Adrenal gland (tissue), 12 donors: ENCODE measurements around the gene ZNF618. TPM values are rescaled to one million over a fixed set of nuclear protein-coding genes. Genes with fewer than 3 reads are reported as not detected.

Source experiments
- DNase-seq, 7 donors: peaks; one replicate each; pipeline ENCODE4 v3.0.0-alpha.2; 2019 to 2020
- H3K27ac ChIP-seq, 5 donors: fragments of 200-600 bp; sonication (generic) in 4 of 5; 1 replicate in 3 of 5; 2 replicates in 2 of 5; pipeline versions ENCODE4 v1.5.1 to v1.8.0; 2016 to 2020; ENCODE audit warnings: mild to moderate bottlenecking in 1 of 5
- H3K27me3 ChIP-seq: fragments of 200-600 bp; 2 replicates; pipeline ENCODE4 v1.8.0; 2021
- H3K36me3 ChIP-seq, 2 donors: fragments of 200-600 bp; replicated peaks in 1 of 2; 1 replicate in 1 of 2; 2 replicates in 1 of 2; pipeline versions ENCODE4 v1.5.1 to v1.8.0; 2018 to 2022
- H3K4me1 ChIP-seq, 2 donors: fragments of 200-600 bp; replicated peaks in 1 of 2; 1 replicate in 1 of 2; 2 replicates in 1 of 2; pipeline versions ENCODE4 v1.5.1 to v1.8.0; 2018 to 2021
- H3K4me3 ChIP-seq, 4 donors: fragments of 200-600 bp; sonication (generic) in 3 of 4; one replicate each; pipeline ENCODE4 v1.5.1; 2016 to 2018
- H3K9me3 ChIP-seq, 3 donors: fragments of 200-600 bp; sonication (generic) in 1 of 3; replicated peaks in 1 of 3; 1 replicate in 2 of 3; 2 replicates in 1 of 3; pipeline versions ENCODE4 v1.5.1 to v1.8.0; 2016 to 2021
- POLR2A ChIP-seq, 2 donors: fragments of 450-650 bp; IDR thresholded peaks; one replicate each; pipeline ENCODE4 v1.6.1; 2017; ENCODE audit warnings: antibody characterized with exemption in 2 of 2, mild to moderate bottlenecking in 2 of 2, moderate library complexity in 1 of 2
- WGBS, 4 donors: extraction: QIAGEN DNeasy Blood & Tissue Kit in 2 of 4; methylation state at CpG; one replicate each; pipeline versions ENCODE4 v1.1.5 to v1.1.7; 2013 to 2017; 5-methylcytosine and 5-hydroxymethylcytosine counted together
- intact Hi-C, 2 donors: fragments of 100-400 bp; cut with DNase I; formaldehyde crosslinking; loops; one replicate each; pipeline versions ENCODE4 v1.14.1 to v1.15.0; 2022 to 2023
- polyA plus RNA-seq, 3 donors: library from polyadenylated mRNA; stranded (reverse); fragments of 200-250 nt in 2 of 3; fragments of 350-450 nt in 1 of 3; fragmentation: Illumina TruSeq in 1 of 3; extraction: RNeasy Lipid Tissue Mini Kit (QIAGEN cat#74804) in 1 of 3; gene quantifications; one replicate each; pipeline ENCODE4 v1.2.3, GENCODE V29; 2013 to 2014
- total RNA-seq, 9 donors: library from RNA; depleted of rRNA in 4 of 9; stranded (reverse); fragments of >200 nt in 4 of 9; fragments of 120-200 nt in 1 of 9; fragmentation: NEBNext Ultra II Directional in 1 of 9; extraction: Animal tissue kit (Norgen Biotek cat#: 25700) in 1 of 9; gene quantifications; one replicate each; pipeline versions ENCODE4 v1.1.0 to v1.2.4, GENCODE V29; 2013 to 2023
- TF ChIP-seq, protein P1 (sequence below), 6 experiments: fragments of 450-650 bp in 4 of 6; fragments of 200-600 bp in 2 of 6; sonication (generic) in 1 of 6; IDR thresholded peaks; 1 replicate in 5 of 6; 2 replicates in 1 of 6; pipeline versions ENCODE4 v1.5.1 to v1.8.0; 2016 to 2021; ENCODE audit warnings: antibody characterized with exemption in 6 of 6, mild to moderate bottlenecking in 2 of 6, moderate library complexity in 1 of 6
- donor health status: healthy with polysubstance abuse.
- donor health status: Bipolar disorder and iron deficiency.
- donor health status: DM: yes; HTN: yes; CAD: no.
- donor health status: DM: no; HTN: no; CAD: no.
- donor health status: DM: no; HTN: no; CAD: no.
- donor health status: DM: yes; HTN: yes; CAD: no.

The ZNF618 gene
- total and polyA plus RNA-seq, 12 donors, result 4.5 to 21.3 (median 9.9) TPM

DNA sequence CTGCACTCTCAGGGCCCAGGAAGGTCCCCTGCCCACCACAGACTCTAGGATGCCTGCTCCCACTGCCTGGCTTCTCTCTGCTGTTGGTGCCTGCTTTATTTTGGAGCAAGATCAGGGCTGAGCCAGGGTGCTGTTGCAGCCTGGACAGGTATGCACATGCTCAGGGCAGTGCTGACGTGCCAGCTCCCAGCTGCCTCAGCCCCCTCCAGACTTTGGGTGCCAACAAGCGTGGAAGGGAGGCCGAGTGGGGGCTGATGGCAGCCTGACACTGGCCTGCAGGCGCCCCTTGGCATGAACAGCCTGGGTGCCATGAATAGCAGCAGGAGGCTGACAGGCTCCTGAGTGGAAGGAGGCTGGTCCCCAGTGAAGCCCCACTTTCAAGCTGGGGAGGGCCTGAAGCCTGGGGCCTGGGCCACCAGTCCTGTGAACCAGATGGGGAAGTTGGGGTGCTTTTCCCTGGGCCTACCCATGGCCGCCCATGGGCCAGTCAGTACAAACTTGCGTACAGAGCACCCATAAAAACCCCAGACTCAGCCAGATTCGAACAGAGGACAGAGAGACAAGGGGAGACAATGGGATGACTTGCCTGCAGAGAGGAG, 195.2 kb downstream of the ZNF618 start:
- Histone ChIP-seq H3K36me3 (no peaks in the 10 kb centered on the region), H3K4me3 (no peak overlapping the region), H3K27ac (no peak overlapping the region), H3K9me3 (no peaks in the 10 kb centered on the region), H3K27me3 (no peaks in the 10 kb centered on the region), H3K4me1 (no peaks in the 10 kb centered on the region)
- 85 to 94% (median 90%) methylated on average over 2 to 7 of the region's 7 CpGs for WGBS, 4 donors
- TF ChIP-seq, protein P1, sequence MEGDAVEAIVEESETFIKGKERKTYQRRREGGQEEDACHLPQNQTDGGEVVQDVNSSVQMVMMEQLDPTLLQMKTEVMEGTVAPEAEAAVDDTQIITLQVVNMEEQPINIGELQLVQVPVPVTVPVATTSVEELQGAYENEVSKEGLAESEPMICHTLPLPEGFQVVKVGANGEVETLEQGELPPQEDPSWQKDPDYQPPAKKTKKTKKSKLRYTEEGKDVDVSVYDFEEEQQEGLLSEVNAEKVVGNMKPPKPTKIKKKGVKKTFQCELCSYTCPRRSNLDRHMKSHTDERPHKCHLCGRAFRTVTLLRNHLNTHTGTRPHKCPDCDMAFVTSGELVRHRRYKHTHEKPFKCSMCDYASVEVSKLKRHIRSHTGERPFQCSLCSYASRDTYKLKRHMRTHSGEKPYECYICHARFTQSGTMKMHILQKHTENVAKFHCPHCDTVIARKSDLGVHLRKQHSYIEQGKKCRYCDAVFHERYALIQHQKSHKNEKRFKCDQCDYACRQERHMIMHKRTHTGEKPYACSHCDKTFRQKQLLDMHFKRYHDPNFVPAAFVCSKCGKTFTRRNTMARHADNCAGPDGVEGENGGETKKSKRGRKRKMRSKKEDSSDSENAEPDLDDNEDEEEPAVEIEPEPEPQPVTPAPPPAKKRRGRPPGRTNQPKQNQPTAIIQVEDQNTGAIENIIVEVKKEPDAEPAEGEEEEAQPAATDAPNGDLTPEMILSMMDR (IDR thresholded peaks at IDR 0.05), result no peak
- no peak for DNase-seq
- intact Hi-C loops, result no loop called here

GRCh38 chr9:114072184-114073140, 196.4 kb downstream of the ZNF618 start:
- intact Hi-C loops, result no loop called here
- Histone ChIP-seq H3K9me3 (no peaks in the 10 kb centered on the region), H3K27ac (no peak overlapping the region), H3K4me1 (no peaks in the 10 kb centered on the region), H3K36me3 (no peaks in the 10 kb centered on the region), H3K27me3 (no peaks in the 10 kb centered on the region), H3K4me3 (no peak overlapping the region)
- 73 to 86% (median 80%) methylated on average over 12 to 14 of the region's 14 CpGs for WGBS, 4 donors
- TF ChIP-seq, protein P1 (IDR thresholded peaks at IDR 0.05), result no peak
- TF ChIP-seq POLR2A (IDR thresholded peaks at IDR 0.05), result no peak
- DNase-seq, result peak in 4 of 7 donors; percentile 35 to 39 (median 36)

DNA sequence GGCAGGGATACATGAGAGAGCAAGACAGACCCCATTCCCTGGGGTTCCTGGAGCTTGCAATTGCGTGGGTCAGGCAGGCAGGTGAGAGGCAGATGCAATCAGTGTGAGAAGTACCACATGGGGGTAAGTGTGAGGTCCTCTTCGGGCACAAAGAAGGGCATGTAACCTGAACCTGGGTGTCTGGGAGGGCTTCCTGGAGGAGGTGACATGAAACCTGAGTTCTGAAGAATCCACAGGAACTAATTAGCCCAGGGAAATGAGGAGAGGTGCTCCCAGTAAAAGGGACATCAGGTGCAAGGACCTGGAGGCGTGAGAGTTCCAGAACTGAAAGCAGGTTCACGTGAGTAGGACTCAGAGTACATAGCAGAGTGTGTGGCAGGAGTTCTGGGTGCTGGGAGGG, 199.5 kb downstream of the ZNF618 start:
- Histone ChIP-seq H3K4me1 (no peaks in the 10 kb centered on the region), H3K27ac (no peak overlapping the region), H3K4me3 (no peak overlapping the region), H3K36me3 (no peaks in the 10 kb centered on the region), H3K27me3 (peaks cover 10% of the 10 kb centered on the region), H3K9me3 (no peaks in the 10 kb centered on the region)
- no peak for DNase-seq
- 66 to 77% (median 68%) methylated on average over 4 of the region's 4 CpGs for WGBS, 4 donors
- TF ChIP-seq, protein P1 (IDR thresholded peaks at IDR 0.05), result no peak
- no peak for TF ChIP-seq POLR2A (IDR thresholded peaks at IDR 0.05)
- intact Hi-C loops, result no loop called here

GRCh38 chr9:114076237-114077161, 200.4 kb downstream of the ZNF618 start:
- WGBS, 4 donors, result 76 to 84% (median 81%) methylated on average over 12 to 14 of the region's 14 CpGs
- intact Hi-C loops, result no loop called here
- H3K9me3 ChIP-seq, result no peaks in the 10 kb centered on the region
- H3K27ac ChIP-seq, result no peak overlapping the region
- peaks cover 10% of the 10 kb centered on the region for H3K27me3 ChIP-seq
- H3K4me1 ChIP-seq, result no peaks in the 10 kb centered on the region
- no peak for DNase-seq
- H3K36me3 ChIP-seq, result no peaks in the 10 kb centered on the region
- no peak overlapping the region for H3K4me3 ChIP-seq
- TF ChIP-seq POLR2A (IDR thresholded peaks at IDR 0.05), result no peak
